Measurements from ENCODE around the gene PARD3B. TPM values are rescaled to one million over a fixed set of nuclear protein-coding genes. Genes with fewer than 3 reads are reported as not detected.

Gene PARD3B
- total and polyA plus RNA-seq, 4 donors = 6.8 to 50.9 (median 22.5) TPM

GRCh38 chr2:204722691-204723090, 177.4 kb downstream of the PARD3B start:
- Histone ChIP-seq H3K4me1 (ENCODE audit: control insufficient read depth in 1 of 2, insufficient read depth in 2 of 2, low read length in 2 of 2) (peaks cover 0 to 3% of the 10 kb centered on the region in 2 donors), H3K9me3 (ENCODE audit: control insufficient read depth, low read length) (no peaks in the 10 kb centered on the region), H3K27ac (ENCODE audit: low read depth in 1 of 2, low read length in 2 of 2) (no peak overlapping the region), H3K27me3 (ENCODE audit: control insufficient read depth in 1 of 2, insufficient read depth in 2 of 2, low read length in 1 of 2) (no peaks in the 10 kb centered on the region), H3K36me3 (ENCODE audit: control insufficient read depth in 1 of 2, insufficient read depth in 2 of 2, low read length in 1 of 2) (no peaks in the 10 kb centered on the region), H3K4me3 (ENCODE audit: low read length in 2 of 2) (no peak overlapping the region)
- 96 to 98% methylated on average over 2 of the region's 2 CpGs for WGBS, 2 donors
- intact Hi-C loops (cut with DNase I) = no loop called here
- DNase-seq (no peak), ATAC-seq (ENCODE audit: low FRiP score) (no peak)

DNA sequence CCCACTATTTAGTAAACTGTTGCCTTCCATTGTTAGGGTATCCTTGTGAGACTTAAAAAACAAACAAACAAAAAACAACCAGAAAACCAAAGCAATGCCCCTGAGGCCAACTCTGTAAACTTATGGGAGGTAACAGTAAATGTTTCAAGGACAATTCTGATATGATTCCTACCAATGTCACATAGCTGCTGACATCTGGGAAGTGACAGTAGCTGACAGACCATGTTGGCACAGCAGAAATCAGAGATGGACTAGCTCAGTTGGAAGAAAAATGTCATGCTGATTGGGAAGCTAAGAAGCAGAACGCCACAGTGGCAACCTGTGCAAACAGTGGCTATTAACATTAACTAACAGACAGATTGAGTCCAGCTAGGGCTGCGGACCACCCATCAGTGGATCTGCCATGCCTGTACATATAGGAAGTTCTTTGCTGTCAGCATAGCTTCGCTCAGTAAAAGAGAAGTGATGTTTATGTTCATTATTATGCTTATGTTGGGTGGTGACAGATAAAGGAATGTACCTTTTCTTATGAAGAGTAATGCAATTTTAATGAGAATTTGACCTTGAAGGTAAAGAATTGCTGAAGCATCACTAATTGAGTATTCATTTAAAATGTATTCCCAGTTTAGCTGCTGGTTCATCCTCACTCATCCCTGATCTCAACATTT, 180.6 kb downstream of the PARD3B start:
- WGBS, 2 donors = 97 to 98% methylated on average over 3 of the region's 3 CpGs

DNA sequence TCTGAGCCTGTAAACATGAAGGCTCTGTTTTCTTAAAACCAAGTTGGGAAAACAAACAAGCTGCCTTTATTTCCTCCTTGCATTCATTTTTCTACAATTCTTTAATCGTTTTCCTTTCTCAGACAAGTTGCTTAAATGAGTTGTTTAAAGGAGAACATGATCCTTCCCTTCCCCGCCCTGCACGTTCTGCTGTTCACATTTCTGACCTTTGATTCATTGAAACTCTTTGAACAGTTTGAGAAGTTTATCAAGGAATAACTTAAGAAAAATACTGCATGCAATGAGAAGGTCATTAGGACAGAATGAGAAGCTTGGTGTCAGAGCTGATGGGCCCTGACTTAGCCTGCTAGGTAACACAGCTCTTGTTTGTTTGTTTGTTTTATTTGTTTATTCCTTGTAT, 181.6 kb downstream of the PARD3B start:
- DNase-seq = no peak
- 83 to 87% methylated on average over 3 of the region's 3 CpGs for WGBS, 2 donors
- Histone ChIP-seq H3K27ac (ENCODE audit: low read depth in 1 of 2, low read length in 2 of 2) (no peak overlapping the region), H3K4me3 (ENCODE audit: low read length in 2 of 2) (no peak overlapping the region), H3K36me3 (ENCODE audit: control insufficient read depth in 1 of 2, insufficient read depth in 2 of 2, low read length in 1 of 2) (no peaks in the 10 kb centered on the region), H3K4me1 (ENCODE audit: control insufficient read depth in 1 of 2, insufficient read depth in 2 of 2, low read length in 2 of 2) (no peaks in the 10 kb centered on the region), H3K9me3 (ENCODE audit: control insufficient read depth, low read length) (no peaks in the 10 kb centered on the region), H3K27me3 (ENCODE audit: control insufficient read depth in 1 of 2, insufficient read depth in 2 of 2, low read length in 1 of 2) (no peaks in the 10 kb centered on the region)
- ATAC-seq (ENCODE audit: low FRiP score) = no peak
- intact Hi-C loops (cut with DNase I) = no loop called here

More for the DNA sequence above, 180.6 kb downstream of the PARD3B start:
- Histone ChIP-seq H3K27ac (ENCODE audit: low read depth in 1 of 2, low read length in 2 of 2) (no peak overlapping the region), H3K4me1 (ENCODE audit: control insufficient read depth in 1 of 2, insufficient read depth in 2 of 2, low read length in 2 of 2) (no peaks in the 10 kb centered on the region), H3K27me3 (ENCODE audit: control insufficient read depth in 1 of 2, insufficient read depth in 2 of 2, low read length in 1 of 2) (no peaks in the 10 kb centered on the region), H3K4me3 (ENCODE audit: low read length in 2 of 2) (no peak overlapping the region), H3K9me3 (ENCODE audit: control insufficient read depth, low read length) (no peaks in the 10 kb centered on the region), H3K36me3 (ENCODE audit: control insufficient read depth in 1 of 2, insufficient read depth in 2 of 2, low read length in 1 of 2) (no peaks in the 10 kb centered on the region)
- intact Hi-C loops (cut with DNase I) = no loop called here
- ATAC-seq (ENCODE audit: low FRiP score) (no peak), DNase-seq (no peak)

DNA sequence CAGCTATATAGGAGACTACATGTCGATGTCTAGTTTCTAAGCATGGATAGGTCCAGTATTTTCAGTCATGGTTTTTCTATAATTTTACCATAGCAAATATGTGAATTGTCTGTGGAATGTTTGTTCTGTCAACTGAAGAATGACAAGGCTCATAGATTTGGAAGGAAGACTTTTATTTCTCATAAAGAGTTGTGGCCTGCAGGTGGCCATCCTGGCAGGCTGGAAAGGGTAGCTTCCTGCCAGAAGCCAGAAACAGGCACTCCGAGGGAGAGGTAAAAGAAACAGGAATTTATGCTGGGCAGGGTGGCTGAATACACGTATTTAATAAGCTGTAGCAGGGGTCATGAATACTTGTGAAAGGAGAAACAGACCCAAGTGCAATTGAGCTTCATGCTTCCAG, 182.1 kb downstream of the PARD3B start:
- Histone ChIP-seq H3K4me3 (ENCODE audit: low read length in 2 of 2) (no peak overlapping the region), H3K27ac (ENCODE audit: low read depth in 1 of 2, low read length in 2 of 2) (no peak overlapping the region), H3K36me3 (ENCODE audit: control insufficient read depth in 1 of 2, insufficient read depth in 2 of 2, low read length in 1 of 2) (no peaks in the 10 kb centered on the region), H3K4me1 (ENCODE audit: control insufficient read depth in 1 of 2, insufficient read depth in 2 of 2, low read length in 2 of 2) (no peaks in the 10 kb centered on the region), H3K9me3 (ENCODE audit: control insufficient read depth, low read length) (no peaks in the 10 kb centered on the region), H3K27me3 (ENCODE audit: control insufficient read depth in 1 of 2, insufficient read depth in 2 of 2, low read length in 1 of 2) (no peaks in the 10 kb centered on the region)
- ATAC-seq (ENCODE audit: low FRiP score) (no peak), DNase-seq (no peak)
- intact Hi-C loops (cut with DNase I) = no loop called here
- 81 to 86% methylated on average over 3 of the region's 3 CpGs for WGBS, 2 donors

DNA sequence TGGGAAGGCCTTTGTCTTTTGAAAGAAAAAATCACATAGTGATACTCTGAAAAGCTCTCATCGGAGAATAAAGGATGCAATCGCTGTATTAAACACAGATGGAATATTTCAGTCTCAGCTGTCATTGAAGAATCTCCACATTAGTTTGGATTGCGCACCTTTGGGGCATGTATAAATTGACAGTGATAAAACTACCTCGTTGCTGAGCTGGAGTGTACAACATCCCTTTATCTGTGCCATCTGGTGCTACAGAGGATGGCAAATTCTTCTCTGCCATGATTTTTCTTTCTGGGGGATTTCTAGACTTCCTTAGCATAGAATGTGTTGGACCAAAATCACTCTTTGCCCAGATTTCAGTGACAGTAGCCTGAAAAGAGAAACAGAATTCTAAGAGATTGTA, 185.3 kb downstream of the PARD3B start:
- H3K36me3 ChIP-seq (ENCODE audit: control insufficient read depth in 1 of 2, insufficient read depth in 2 of 2, low read length in 1 of 2) = no peaks in the 10 kb centered on the region
- no peak overlapping the region for H3K4me3 ChIP-seq (ENCODE audit: low read length in 2 of 2)
- no peaks in the 10 kb centered on the region for H3K4me1 ChIP-seq (ENCODE audit: control insufficient read depth in 1 of 2, insufficient read depth in 2 of 2, low read length in 2 of 2)
- no peaks in the 10 kb centered on the region for H3K9me3 ChIP-seq (ENCODE audit: control insufficient read depth, low read length)
- H3K27me3 ChIP-seq (ENCODE audit: control insufficient read depth in 1 of 2, insufficient read depth in 2 of 2, low read length in 1 of 2) = no peaks in the 10 kb centered on the region
- 85 to 94% methylated on average over 4 of the region's 4 CpGs for WGBS, 2 donors
- intact Hi-C loops (cut with DNase I) = no loop called here
- ATAC-seq (ENCODE audit: low FRiP score) (no peak), DNase-seq (no peak)
- H3K27ac ChIP-seq (ENCODE audit: low read depth in 1 of 2, low read length in 2 of 2) = no peak overlapping the region

DNA sequence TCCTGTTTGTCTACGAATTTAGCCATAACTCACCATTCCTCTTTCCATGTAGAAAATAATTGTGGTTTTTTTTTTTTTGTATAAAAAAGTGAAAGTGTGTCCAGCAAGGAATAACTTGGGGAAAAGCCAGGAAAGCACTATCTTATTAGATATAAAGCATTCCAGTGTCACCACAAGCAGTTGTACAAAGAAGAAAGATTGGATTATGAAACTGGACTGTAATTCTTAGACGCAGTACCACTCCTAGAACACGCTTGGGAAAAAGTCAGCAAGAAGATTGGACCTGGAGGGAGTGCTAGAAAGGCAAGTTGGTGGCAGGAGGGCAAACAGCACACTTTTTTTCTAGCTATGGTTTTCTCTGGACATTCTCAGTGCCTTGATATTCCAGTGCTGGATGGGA, 186.7 kb downstream of the PARD3B start:
- intact Hi-C loops (cut with DNase I) = no loop called here
- H3K27ac ChIP-seq (ENCODE audit: low read depth in 1 of 2, low read length in 2 of 2) = no peak overlapping the region
- H3K4me3 ChIP-seq (ENCODE audit: low read length in 2 of 2) = no peak overlapping the region
- DNase-seq (no peak), ATAC-seq (ENCODE audit: low FRiP score) (no peak)
- H3K36me3 ChIP-seq (ENCODE audit: control insufficient read depth in 1 of 2, insufficient read depth in 2 of 2, low read length in 1 of 2) = no peaks in the 10 kb centered on the region
- no peaks in the 10 kb centered on the region for H3K4me1 ChIP-seq (ENCODE audit: control insufficient read depth in 1 of 2, insufficient read depth in 2 of 2, low read length in 2 of 2)
- no peaks in the 10 kb centered on the region for H3K27me3 ChIP-seq (ENCODE audit: control insufficient read depth in 1 of 2, insufficient read depth in 2 of 2, low read length in 1 of 2)
- 43 to 45% methylated on average over 3 of the region's 3 CpGs for WGBS, 2 donors
- no peaks in the 10 kb centered on the region for H3K9me3 ChIP-seq (ENCODE audit: control insufficient read depth, low read length)

- Histone ChIP-seq H3K27ac (ENCODE audit: low read depth in 1 of 2, low read length in 2 of 2) (no peak overlapping the region), H3K4me3 (ENCODE audit: low read length in 2 of 2) (no peak overlapping the region), H3K36me3 (ENCODE audit: control insufficient read depth in 1 of 2, insufficient read depth in 2 of 2, low read length in 1 of 2) (no peaks in the 10 kb centered on the region), H3K9me3 (ENCODE audit: control insufficient read depth, low read length) (no peaks in the 10 kb centered on the region), H3K27me3 (ENCODE audit: control insufficient read depth in 1 of 2, insufficient read depth in 2 of 2, low read length in 1 of 2) (no peaks in the 10 kb centered on the region), H3K4me1 (ENCODE audit: control insufficient read depth in 1 of 2, insufficient read depth in 2 of 2, low read length in 2 of 2) (no peaks in the 10 kb centered on the region)
- DNase-seq = no peak
- intact Hi-C loops (cut with DNase I) = no loop called here
- ATAC-seq (ENCODE audit: low FRiP score) = no peak
- WGBS, 2 donors = 90 to 97% methylated on average over 1 of the region's 1 CpG
Measured at GRCh38 chr2:204737296-204737695, 192.0 kb downstream of the PARD3B start.

GRCh38 chr2:204738721-204739120, 193.4 kb downstream of the PARD3B start:
- H3K27me3 ChIP-seq (ENCODE audit: control insufficient read depth in 1 of 2, insufficient read depth in 2 of 2, low read length in 1 of 2) = no peaks in the 10 kb centered on the region
- ATAC-seq (ENCODE audit: low FRiP score) (no peak), DNase-seq (no peak)
- H3K9me3 ChIP-seq (ENCODE audit: control insufficient read depth, low read length) = no peaks in the 10 kb centered on the region
- H3K4me3 ChIP-seq (ENCODE audit: low read length in 2 of 2) = no peak overlapping the region
- H3K27ac ChIP-seq (ENCODE audit: low read depth in 1 of 2, low read length in 2 of 2) = no peak overlapping the region
- 96 to 100% methylated on average over 1 of the region's 1 CpG for WGBS, 2 donors
- H3K4me1 ChIP-seq (ENCODE audit: control insufficient read depth in 1 of 2, insufficient read depth in 2 of 2, low read length in 2 of 2) = no peaks in the 10 kb centered on the region
- no peaks in the 10 kb centered on the region for H3K36me3 ChIP-seq (ENCODE audit: control insufficient read depth in 1 of 2, insufficient read depth in 2 of 2, low read length in 1 of 2)
- intact Hi-C loops (cut with DNase I) = no loop called here

- no peaks in the 10 kb centered on the region for H3K9me3 ChIP-seq (ENCODE audit: control insufficient read depth, low read length)
- intact Hi-C loops (cut with DNase I) = no loop called here
- ATAC-seq (ENCODE audit: low FRiP score) = no peak
- 83 to 86% methylated on average over 2 of the region's 2 CpGs for WGBS, 2 donors
- DNase-seq = no peak
- H3K4me3 ChIP-seq (ENCODE audit: low read length in 2 of 2) = no peak overlapping the region
- no peaks in the 10 kb centered on the region for H3K36me3 ChIP-seq (ENCODE audit: control insufficient read depth in 1 of 2, insufficient read depth in 2 of 2, low read length in 1 of 2)
- no peak overlapping the region for H3K27ac ChIP-seq (ENCODE audit: low read depth in 1 of 2, low read length in 2 of 2)
- H3K4me1 ChIP-seq (ENCODE audit: control insufficient read depth in 1 of 2, insufficient read depth in 2 of 2, low read length in 2 of 2) = no peaks in the 10 kb centered on the region
- H3K27me3 ChIP-seq (ENCODE audit: control insufficient read depth in 1 of 2, insufficient read depth in 2 of 2, low read length in 1 of 2) = no peaks in the 10 kb centered on the region
Measured at GRCh38 chr2:204743393-204743960, 198.2 kb downstream of the PARD3B start.

All from aorta (tissue), 5 donors.